GM23338 (cell line): ENCODE data around the gene ARHGAP10. TPM values are rescaled to one million over a fixed set of nuclear protein-coding genes. Genes with fewer than 3 reads are reported as not detected.

Source experiments
- ATAC-seq: fragments of 200-7000 bp; cut with Tn5 transposase; 3 replicates; pipeline ENCODE4 v1.9.1; 2020
- DNase-seq: peaks from one replicate; pipeline ENCODE4 v3.0.0-alpha.2; 2015; ENCODE audit warnings: low spot score
- H2AFZ ChIP-seq: fragments of 200-600 bp; sonication (generic); 2 replicates; pipeline ENCODE4 v1.8.0; 2016; ENCODE audit warnings: antibody characterized with exemption, mild to moderate bottlenecking, moderate library complexity
- H3F3A ChIP-seq: fragments of 200-600 bp; sonication (generic); replicated peaks from 2 replicates; pipeline ENCODE4 v1.8.0; 2017; ENCODE audit warnings: antibody characterized with exemption, mixed run types, low read depth
- H3K27ac ChIP-seq: fragments of 200-600 bp; sonication (generic); 2 replicates; pipeline ENCODE4 v1.6.1; 2016; ENCODE audit warnings: low read depth
- H3K27me3 ChIP-seq: fragments of 200-600 bp; sonication (generic); 2 replicates; pipeline ENCODE4 v1.8.0; 2016; ENCODE audit warnings: mild to moderate bottlenecking, mixed run types, moderate library complexity; ENCODE audit not compliant: insufficient read depth
- H3K36me3 ChIP-seq: fragments of 200-600 bp; sonication (generic); 2 replicates; pipeline ENCODE4 v1.8.0; 2016; ENCODE audit warnings: mild to moderate bottlenecking; ENCODE audit not compliant: insufficient read depth
- H3K4me1 ChIP-seq: fragments of 200-600 bp; sonication (generic); 2 replicates; pipeline ENCODE4 v1.8.0; 2016; ENCODE audit warnings: mild to moderate bottlenecking, moderate library complexity; ENCODE audit not compliant: insufficient read depth
- H3K4me2 ChIP-seq: fragments of 200-600 bp; sonication (generic); 2 replicates; pipeline ENCODE4 v1.7.1; 2017; ENCODE audit warnings: mixed run types
- H3K4me3 ChIP-seq: fragments of 200-600 bp; sonication (generic); 2 replicates; pipeline ENCODE4 v1.6.1; 2016; ENCODE audit warnings: mixed run types
- H3K79me2 ChIP-seq: fragments of 200-600 bp; sonication (generic); replicated peaks from 2 replicates; pipeline ENCODE4 v1.8.0; 2017; ENCODE audit warnings: mild to moderate bottlenecking; ENCODE audit not compliant: insufficient read depth
- H3K9me2 ChIP-seq: fragments of 200-600 bp; sonication (generic); 2 replicates; pipeline ENCODE4 v1.8.0; 2017; ENCODE audit not compliant: insufficient read depth
- H4K20me1 ChIP-seq: fragments of 200-600 bp; sonication (generic); replicated peaks from 2 replicates; pipeline ENCODE4 v1.8.0; 2017; ENCODE audit warnings: mild to moderate bottlenecking; ENCODE audit not compliant: insufficient read depth
- H3K27ac Mint-ChIP-seq: 2 replicates; pipeline ENCODE4 v1.8.0; 2020; ENCODE audit warnings: inconsistent platforms, mild to moderate bottlenecking, moderate library complexity, mixed read lengths
- H3K27me3 Mint-ChIP-seq: 3 replicates; pipeline ENCODE4 v1.8.0; 2022; ENCODE audit warnings: low read depth, mild to moderate bottlenecking, moderate library complexity, mixed read lengths, inconsistent platforms; ENCODE audit not compliant: insufficient read depth, poor library complexity
- H3K36me3 Mint-ChIP-seq: 3 replicates; pipeline ENCODE4 v1.8.0; 2021; ENCODE audit warnings: low read depth, mild to moderate bottlenecking, inconsistent platforms, moderate library complexity, mixed read lengths
- H3K4me1 Mint-ChIP-seq: 3 replicates; pipeline ENCODE4 v1.8.0; 2020; ENCODE audit warnings: mild to moderate bottlenecking, inconsistent platforms, mixed read lengths
- H3K4me3 Mint-ChIP-seq: 3 replicates; pipeline ENCODE4 v1.8.0; 2021; ENCODE audit warnings: moderate library complexity, mild to moderate bottlenecking, inconsistent platforms, mixed read lengths
- H3K9me3 Mint-ChIP-seq: 3 replicates; pipeline ENCODE4 v1.8.0; 2020; ENCODE audit warnings: moderate library complexity, mild to moderate bottlenecking, inconsistent platforms, mixed read lengths
- CREB1 ChIP-seq: fragments of 250-450 bp; sonication (Bioruptor Pico); IDR thresholded peaks from 2 replicates; pipeline ENCODE4 v1.5.0; 2020; ENCODE audit warnings: low read depth, mild to moderate bottlenecking, moderate library complexity
- EZH2 ChIP-seq: fragments of 200-600 bp; sonication (generic); IDR thresholded peaks from one replicate; pipeline ENCODE4 v1.8.0; 2017; ENCODE audit warnings: antibody characterized with exemption, mild to moderate bottlenecking, low read depth; ENCODE audit not compliant: unreplicated experiment
- EZH2phosphoT487 ChIP-seq: fragments of 200-600 bp; sonication (generic); IDR thresholded peaks from one replicate; pipeline ENCODE4 v1.8.1; 2018; ENCODE audit warnings: antibody characterized with exemption; ENCODE audit not compliant: unreplicated experiment
- JUNB ChIP-seq: IDR thresholded peaks from one replicate; pipeline ENCODE4 v1.6.1; 2016; ENCODE audit warnings: antibody characterized with exemption; ENCODE audit not compliant: unreplicated experiment
- NANOG ChIP-seq: IDR thresholded peaks from 2 replicates; pipeline ENCODE4 v1.6.1; 2016; ENCODE audit warnings: antibody characterized with exemption, borderline replicate concordance
- POLR2AphosphoS5 ChIP-seq: IDR thresholded peaks from 2 replicates; pipeline ENCODE4 v1.6.1; 2016; ENCODE audit warnings: antibody characterized with exemption, low read depth
- STAT1 ChIP-seq: IDR thresholded peaks from one replicate; pipeline ENCODE4 v1.6.1; 2016; ENCODE audit warnings: antibody characterized with exemption; ENCODE audit not compliant: unreplicated experiment
- ZNF114 ChIP-seq: fragments of 250-450 bp; sonication (Bioruptor Pico); IDR thresholded peaks from 2 replicates; pipeline ENCODE4 v1.5.0; 2020; ENCODE audit warnings: mild to moderate bottlenecking, moderate library complexity
- ZNF331 ChIP-seq: fragments of 250-450 bp; sonication (Bioruptor Pico); IDR thresholded peaks from 2 replicates; pipeline ENCODE4 v1.5.0; 2020; ENCODE audit warnings: low read depth, mild to moderate bottlenecking, moderate library complexity
- polyA plus RNA-seq: library from polyadenylated mRNA; unstranded; fragments of >200 nt; fragmentation: Nextera tagmentation; extraction: Ambion mirVana; gene quantifications from 2 replicates; pipeline ENCODE4 v1.2.1, GENCODE V29; 2016
- total RNA-seq: library from RNA; depleted of rRNA; stranded (reverse); fragments of >200 nt; shearing (Covaris generic); gene quantifications from 2 replicates; pipeline ENCODE4 v1.2.3, GENCODE V29; 2014
- TF ChIP-seq, protein P1 (sequence below): IDR thresholded peaks from one replicate; pipeline ENCODE4 v1.6.1; 2018; ENCODE audit warnings: antibody characterized with exemption; ENCODE audit not compliant: unreplicated experiment
- TF ChIP-seq, protein P2 (sequence below): fragments of 250-450 bp; sonication (Bioruptor Pico); IDR thresholded peaks from 2 replicates; pipeline ENCODE4 v1.5.0; 2020; ENCODE audit warnings: mild to moderate bottlenecking, moderate library complexity
- TF ChIP-seq, protein P3 (sequence below): IDR thresholded peaks from 2 replicates; pipeline ENCODE4 v1.6.1; 2016; ENCODE audit warnings: antibody characterized with exemption
- TF ChIP-seq, protein P4 (sequence below), 2 experiments: fragments of 200-600 bp in 1 of 2; sonication (generic) in 1 of 2; conservative IDR thresholded peaks; 2 replicates each; pipeline versions ENCODE4 v1.5.1 to v1.6.1; 2016 to 2017; ENCODE audit warnings: antibody characterized with exemption in 2 of 2, low read depth in 2 of 2, mild to moderate bottlenecking in 2 of 2, moderate library complexity in 1 of 2

ARHGAP10 gene
- total and polyA plus RNA-seq, 2 experiments from 2014 or later: 5.1 to 6.3 TPM

DNA sequence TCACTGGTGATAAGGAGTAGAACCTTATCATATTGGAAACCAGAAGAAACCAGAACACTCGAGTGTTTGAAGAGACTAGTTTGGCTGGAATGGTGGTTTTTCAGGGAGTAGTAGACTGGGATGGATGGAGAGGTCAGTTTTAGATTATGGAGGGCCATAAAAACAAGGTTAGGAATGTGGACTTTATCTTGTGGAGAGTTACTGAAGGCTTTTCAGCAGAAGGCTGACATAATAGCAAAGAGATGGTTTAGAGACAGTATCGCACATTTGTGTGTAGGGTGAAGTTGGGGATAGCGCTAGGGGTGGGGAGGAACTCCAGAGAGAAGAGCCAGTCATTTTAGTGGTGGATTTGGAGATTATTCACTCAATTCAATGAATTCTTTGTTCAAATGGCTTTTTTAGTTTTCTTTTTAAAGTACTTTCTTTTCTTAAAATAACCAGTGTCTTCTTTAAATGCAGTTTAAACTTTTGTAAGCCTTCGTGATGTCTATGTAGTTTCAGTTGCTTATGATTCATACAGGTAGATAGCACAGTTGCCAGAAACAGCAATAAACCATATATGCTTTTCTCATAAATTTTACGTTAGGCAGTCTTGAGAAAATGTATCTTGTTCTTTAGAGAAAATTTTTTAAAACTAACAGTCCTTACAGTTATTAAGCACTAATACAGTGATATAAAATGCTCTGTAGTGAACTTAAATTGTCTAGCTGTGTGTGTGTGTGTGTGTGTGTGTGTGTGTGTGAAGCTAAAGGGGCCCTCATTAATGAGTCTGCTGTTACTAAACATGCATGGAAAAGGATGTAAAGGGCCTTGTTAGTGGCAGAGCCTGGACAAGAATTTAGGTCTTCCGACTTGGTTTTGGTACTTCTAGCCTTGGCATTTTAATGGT lies 3.8 kb downstream of the ARHGAP10 start:
- peaks cover 3% of the 10 kb centered on the region; the same call in 1 of the 2 replicates for H3F3A ChIP-seq
- ATAC-seq (no peak), DNase-seq (no peak)
- peaks cover 41% of the 10 kb centered on the region for H3K4me1 Mint-ChIP-seq
- peaks cover 40% of the 10 kb centered on the region for H3K4me1 ChIP-seq
- H3K36me3 Mint-ChIP-seq: no peaks in the 10 kb centered on the region
- no peak overlapping the region for H3K27ac Mint-ChIP-seq
- no peaks in the 10 kb centered on the region for H4K20me1 ChIP-seq
- no peaks in the 10 kb centered on the region for H3K9me2 ChIP-seq
- H3K27me3 ChIP-seq: peaks cover 54% of the 10 kb centered on the region
- H3K79me2 ChIP-seq: no peaks in the 10 kb centered on the region
- H3K4me2 ChIP-seq: no peak overlapping the region
- no peaks in the 10 kb centered on the region for H3K36me3 ChIP-seq
- no peak overlapping the region for H3K4me3 ChIP-seq
- H2AFZ ChIP-seq: no peak overlapping the region
- H3K9me3 Mint-ChIP-seq: no peaks in the 10 kb centered on the region
- peaks cover 26% of the 10 kb centered on the region for H3K27me3 Mint-ChIP-seq
- no peak overlapping the region for H3K27ac ChIP-seq
- TF ChIP-seq STAT1 (no peak), ZNF331 (no peak), JUNB (no peak), CREB1 (CRISPR knock-in tag) (no peak), ZNF114 (CRISPR knock-in tag) (no peak), EZH2 (no peak), EZH2phosphoT487 (no peak), NANOG (no peak), POLR2AphosphoS5 (no peak)
- TF ChIP-seq, protein P1, sequence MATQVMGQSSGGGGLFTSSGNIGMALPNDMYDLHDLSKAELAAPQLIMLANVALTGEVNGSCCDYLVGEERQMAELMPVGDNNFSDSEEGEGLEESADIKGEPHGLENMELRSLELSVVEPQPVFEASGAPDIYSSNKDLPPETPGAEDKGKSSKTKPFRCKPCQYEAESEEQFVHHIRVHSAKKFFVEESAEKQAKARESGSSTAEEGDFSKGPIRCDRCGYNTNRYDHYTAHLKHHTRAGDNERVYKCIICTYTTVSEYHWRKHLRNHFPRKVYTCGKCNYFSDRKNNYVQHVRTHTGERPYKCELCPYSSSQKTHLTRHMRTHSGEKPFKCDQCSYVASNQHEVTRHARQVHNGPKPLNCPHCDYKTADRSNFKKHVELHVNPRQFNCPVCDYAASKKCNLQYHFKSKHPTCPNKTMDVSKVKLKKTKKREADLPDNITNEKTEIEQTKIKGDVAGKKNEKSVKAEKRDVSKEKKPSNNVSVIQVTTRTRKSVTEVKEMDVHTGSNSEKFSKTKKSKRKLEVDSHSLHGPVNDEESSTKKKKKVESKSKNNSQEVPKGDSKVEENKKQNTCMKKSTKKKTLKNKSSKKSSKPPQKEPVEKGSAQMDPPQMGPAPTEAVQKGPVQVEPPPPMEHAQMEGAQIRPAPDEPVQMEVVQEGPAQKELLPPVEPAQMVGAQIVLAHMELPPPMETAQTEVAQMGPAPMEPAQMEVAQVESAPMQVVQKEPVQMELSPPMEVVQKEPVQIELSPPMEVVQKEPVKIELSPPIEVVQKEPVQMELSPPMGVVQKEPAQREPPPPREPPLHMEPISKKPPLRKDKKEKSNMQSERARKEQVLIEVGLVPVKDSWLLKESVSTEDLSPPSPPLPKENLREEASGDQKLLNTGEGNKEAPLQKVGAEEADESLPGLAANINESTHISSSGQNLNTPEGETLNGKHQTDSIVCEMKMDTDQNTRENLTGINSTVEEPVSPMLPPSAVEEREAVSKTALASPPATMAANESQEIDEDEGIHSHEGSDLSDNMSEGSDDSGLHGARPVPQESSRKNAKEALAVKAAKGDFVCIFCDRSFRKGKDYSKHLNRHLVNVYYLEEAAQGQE: no peak
- TF ChIP-seq, protein P2, sequence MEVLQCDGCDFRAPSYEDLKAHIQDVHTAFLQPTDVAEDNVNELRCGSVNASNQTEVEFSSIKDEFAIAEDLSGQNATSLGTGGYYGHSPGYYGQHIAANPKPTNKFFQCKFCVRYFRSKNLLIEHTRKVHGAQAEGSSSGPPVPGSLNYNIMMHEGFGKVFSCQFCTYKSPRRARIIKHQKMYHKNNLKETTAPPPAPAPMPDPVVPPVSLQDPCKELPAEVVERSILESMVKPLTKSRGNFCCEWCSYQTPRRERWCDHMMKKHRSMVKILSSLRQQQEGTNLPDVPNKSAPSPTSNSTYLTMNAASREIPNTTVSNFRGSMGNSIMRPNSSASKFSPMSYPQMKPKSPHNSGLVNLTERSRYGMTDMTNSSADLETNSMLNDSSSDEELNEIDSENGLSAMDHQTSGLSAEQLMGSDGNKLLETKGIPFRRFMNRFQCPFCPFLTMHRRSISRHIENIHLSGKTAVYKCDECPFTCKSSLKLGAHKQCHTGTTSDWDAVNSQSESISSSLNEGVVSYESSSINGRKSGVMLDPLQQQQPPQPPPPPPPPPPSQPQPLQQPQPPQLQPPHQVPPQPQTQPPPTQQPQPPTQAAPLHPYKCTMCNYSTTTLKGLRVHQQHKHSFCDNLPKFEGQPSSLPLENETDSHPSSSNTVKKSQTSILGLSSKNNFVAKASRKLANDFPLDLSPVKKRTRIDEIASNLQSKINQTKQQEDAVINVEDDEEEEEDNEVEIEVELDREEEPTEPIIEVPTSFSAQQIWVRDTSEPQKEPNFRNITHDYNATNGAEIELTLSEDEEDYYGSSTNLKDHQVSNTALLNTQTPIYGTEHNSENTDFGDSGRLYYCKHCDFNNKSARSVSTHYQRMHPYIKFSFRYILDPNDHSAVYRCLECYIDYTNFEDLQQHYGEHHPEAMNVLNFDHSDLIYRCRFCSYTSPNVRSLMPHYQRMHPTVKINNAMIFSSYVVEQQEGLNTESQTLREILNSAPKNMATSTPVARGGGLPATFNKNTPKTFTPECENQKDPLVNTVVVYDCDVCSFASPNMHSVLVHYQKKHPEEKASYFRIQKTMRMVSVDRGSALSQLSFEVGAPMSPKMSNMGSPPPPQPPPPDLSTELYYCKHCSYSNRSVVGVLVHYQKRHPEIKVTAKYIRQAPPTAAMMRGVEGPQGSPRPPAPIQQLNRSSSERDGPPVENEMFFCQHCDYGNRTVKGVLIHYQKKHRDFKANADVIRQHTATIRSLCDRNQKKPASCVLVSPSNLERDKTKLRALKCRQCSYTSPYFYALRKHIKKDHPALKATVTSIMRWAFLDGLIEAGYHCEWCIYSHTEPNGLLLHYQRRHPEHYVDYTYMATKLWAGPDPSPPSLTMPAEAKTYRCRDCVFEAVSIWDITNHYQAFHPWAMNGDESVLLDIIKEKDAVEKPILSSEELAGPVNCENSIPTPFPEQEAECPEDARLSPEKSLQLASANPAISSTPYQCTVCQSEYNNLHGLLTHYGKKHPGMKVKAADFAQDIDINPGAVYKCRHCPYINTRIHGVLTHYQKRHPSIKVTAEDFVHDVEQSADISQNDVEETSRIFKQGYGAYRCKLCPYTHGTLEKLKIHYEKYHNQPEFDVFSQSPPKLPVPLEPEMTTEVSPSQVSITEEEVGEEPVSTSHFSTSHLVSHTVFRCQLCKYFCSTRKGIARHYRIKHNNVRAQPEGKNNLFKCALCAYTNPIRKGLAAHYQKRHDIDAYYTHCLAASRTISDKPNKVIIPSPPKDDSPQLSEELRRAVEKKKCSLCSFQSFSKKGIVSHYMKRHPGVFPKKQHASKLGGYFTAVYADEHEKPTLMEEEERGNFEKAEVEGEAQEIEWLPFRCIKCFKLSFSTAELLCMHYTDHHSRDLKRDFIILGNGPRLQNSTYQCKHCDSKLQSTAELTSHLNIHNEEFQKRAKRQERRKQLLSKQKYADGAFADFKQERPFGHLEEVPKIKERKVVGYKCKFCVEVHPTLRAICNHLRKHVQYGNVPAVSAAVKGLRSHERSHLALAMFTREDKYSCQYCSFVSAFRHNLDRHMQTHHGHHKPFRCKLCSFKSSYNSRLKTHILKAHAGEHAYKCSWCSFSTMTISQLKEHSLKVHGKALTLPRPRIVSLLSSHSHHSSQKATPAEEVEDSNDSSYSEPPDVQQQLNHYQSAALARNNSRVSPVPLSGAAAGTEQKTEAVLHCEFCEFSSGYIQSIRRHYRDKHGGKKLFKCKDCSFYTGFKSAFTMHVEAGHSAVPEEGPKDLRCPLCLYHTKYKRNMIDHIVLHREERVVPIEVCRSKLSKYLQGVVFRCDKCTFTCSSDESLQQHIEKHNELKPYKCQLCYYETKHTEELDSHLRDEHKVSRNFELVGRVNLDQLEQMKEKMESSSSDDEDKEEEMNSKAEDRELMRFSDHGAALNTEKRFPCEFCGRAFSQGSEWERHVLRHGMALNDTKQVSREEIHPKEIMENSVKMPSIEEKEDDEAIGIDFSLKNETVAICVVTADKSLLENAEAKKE: no peak
- TF ChIP-seq, protein P3, sequence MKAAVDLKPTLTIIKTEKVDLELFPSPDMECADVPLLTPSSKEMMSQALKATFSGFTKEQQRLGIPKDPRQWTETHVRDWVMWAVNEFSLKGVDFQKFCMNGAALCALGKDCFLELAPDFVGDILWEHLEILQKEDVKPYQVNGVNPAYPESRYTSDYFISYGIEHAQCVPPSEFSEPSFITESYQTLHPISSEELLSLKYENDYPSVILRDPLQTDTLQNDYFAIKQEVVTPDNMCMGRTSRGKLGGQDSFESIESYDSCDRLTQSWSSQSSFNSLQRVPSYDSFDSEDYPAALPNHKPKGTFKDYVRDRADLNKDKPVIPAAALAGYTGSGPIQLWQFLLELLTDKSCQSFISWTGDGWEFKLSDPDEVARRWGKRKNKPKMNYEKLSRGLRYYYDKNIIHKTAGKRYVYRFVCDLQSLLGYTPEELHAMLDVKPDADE: no peak
- TF ChIP-seq, protein P4, sequence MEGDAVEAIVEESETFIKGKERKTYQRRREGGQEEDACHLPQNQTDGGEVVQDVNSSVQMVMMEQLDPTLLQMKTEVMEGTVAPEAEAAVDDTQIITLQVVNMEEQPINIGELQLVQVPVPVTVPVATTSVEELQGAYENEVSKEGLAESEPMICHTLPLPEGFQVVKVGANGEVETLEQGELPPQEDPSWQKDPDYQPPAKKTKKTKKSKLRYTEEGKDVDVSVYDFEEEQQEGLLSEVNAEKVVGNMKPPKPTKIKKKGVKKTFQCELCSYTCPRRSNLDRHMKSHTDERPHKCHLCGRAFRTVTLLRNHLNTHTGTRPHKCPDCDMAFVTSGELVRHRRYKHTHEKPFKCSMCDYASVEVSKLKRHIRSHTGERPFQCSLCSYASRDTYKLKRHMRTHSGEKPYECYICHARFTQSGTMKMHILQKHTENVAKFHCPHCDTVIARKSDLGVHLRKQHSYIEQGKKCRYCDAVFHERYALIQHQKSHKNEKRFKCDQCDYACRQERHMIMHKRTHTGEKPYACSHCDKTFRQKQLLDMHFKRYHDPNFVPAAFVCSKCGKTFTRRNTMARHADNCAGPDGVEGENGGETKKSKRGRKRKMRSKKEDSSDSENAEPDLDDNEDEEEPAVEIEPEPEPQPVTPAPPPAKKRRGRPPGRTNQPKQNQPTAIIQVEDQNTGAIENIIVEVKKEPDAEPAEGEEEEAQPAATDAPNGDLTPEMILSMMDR (conservative IDR thresholded peaks at IDR 0.05; ENCODE audit: low read depth in 2 of 2): no peak
- no peak overlapping the region for H3K4me3 Mint-ChIP-seq
